ENCODE data around the gene BCAS3.

DNA sequence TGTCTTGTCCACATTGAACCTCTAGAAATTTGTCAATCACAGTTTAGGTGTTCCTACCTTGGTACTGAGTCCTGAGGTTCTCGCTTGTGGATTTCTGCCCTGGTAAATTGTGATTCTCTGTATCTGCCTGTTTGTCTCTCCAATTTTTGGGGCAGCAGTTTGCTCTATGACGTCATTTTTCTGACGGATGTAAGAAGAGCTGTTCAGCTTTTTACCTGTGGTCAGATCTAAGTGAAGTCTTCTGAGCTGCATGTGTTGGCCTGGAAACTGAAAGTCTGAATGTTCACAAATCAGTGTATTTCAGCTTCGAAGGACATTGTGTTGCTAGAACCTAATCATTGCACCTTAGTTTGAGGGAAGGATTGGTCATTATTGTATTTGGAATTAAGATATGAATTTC lies 63.4 kb downstream of the BCAS3 start:
- TF ChIP-seq, protein P1, sequence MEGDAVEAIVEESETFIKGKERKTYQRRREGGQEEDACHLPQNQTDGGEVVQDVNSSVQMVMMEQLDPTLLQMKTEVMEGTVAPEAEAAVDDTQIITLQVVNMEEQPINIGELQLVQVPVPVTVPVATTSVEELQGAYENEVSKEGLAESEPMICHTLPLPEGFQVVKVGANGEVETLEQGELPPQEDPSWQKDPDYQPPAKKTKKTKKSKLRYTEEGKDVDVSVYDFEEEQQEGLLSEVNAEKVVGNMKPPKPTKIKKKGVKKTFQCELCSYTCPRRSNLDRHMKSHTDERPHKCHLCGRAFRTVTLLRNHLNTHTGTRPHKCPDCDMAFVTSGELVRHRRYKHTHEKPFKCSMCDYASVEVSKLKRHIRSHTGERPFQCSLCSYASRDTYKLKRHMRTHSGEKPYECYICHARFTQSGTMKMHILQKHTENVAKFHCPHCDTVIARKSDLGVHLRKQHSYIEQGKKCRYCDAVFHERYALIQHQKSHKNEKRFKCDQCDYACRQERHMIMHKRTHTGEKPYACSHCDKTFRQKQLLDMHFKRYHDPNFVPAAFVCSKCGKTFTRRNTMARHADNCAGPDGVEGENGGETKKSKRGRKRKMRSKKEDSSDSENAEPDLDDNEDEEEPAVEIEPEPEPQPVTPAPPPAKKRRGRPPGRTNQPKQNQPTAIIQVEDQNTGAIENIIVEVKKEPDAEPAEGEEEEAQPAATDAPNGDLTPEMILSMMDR (conservative IDR thresholded peaks at IDR 0.05; ENCODE audit: low read length) = no peak
- no peak for TF ChIP-seq EZH2phosphoT487 (IDR thresholded peaks at IDR 0.05; ENCODE audit: borderline replicate concordance, low read depth, low read length)
